HepG2 (cell line): ENCODE results near the gene STXBP5L. TPM values are rescaled to one million over a fixed set of nuclear protein-coding genes. Genes with fewer than 3 reads are reported as not detected.

Source experiments
- ATAC-seq: fragments of 200-7000 bp; cut with Tn5 transposase; 3 replicates; pipeline ENCODE4 v1.9.1; 2020; ENCODE audit warnings: mild to moderate bottlenecking, moderate library complexity
- BruUV-seq: library from RNA; stranded (reverse); fragments of 400-500 nt; replicated peaks from 2 replicates; lab custom pipeline; 2021; lab: Mats Ljungman, UMichigan
- CTCF ChIA-PET: fragments of 300-600 bp; formaldehyde crosslinking; extraction: SDS; loops from one replicate; lab custom pipeline; 2021; ENCODE audit warnings: low total read pairs, inconsistent platforms, low intra/inter-chr PET ratio; lab: Yijun Ruan, JAX
- POLR2A ChIA-PET: fragments of 350-600 bp; sonication (Branson Sonifier 250); formaldehyde crosslinking; loops from one replicate; lab custom pipeline; 2020; ENCODE audit warnings: antibody characterized with exemption, inconsistent platforms; lab: Yijun Ruan, JAX
- DNase-seq: peaks from one replicate; pipeline ENCODE4 v3.0.0-alpha.2; 2015; ENCODE audit warnings: low spot score
- FAIRE-seq: peaks from 3 replicates; lab custom pipeline; 2011; peaks lifted over from hg19 to GRCh38; lab: Jason Lieb, UNC
- H2AFZ ChIP-seq: one replicate; pipeline ENCODE4 v1.6.1; 2011; ENCODE audit warnings: low read length, inconsistent platforms
- H3K27ac ChIP-seq: fragments of 300-600 bp; 3 replicates; pipeline ENCODE4 v1.8.0; 2011; ENCODE audit warnings: mixed run types, mild to moderate bottlenecking, mixed read lengths, low read length, inconsistent platforms; ENCODE audit not compliant: insufficient read depth; ENCODE audit errors: extremely low read length
- H3K27me3 ChIP-seq, 2 experiments: fragments of 200-600 bp in 1 of 2; 2 replicates in 1 of 2; 3 replicates in 1 of 2; pipeline versions ENCODE4 v1.6.0 to v1.8.0; 2011; ENCODE audit warnings: low read length in 2 of 2, mild to moderate bottlenecking in 2 of 2, moderate library complexity in 2 of 2, inconsistent platforms in 1 of 2; ENCODE audit not compliant: insufficient read depth in 2 of 2, control insufficient read depth in 1 of 2
- H3K36me3 ChIP-seq, 2 experiments: fragments of 200-600 bp in 1 of 2; replicated peaks in 1 of 2; 2 replicates in 1 of 2; 3 replicates in 1 of 2; pipeline versions ENCODE4 v1.5.1 to v1.8.0; 2011; ENCODE audit warnings: low read length in 2 of 2, inconsistent platforms in 1 of 2; ENCODE audit not compliant: insufficient read depth in 2 of 2, control insufficient read depth in 1 of 2
- H3K4me1 ChIP-seq: 2 replicates; pipeline ENCODE4 v1.5.1; 2012; ENCODE audit warnings: low read length, inconsistent platforms; ENCODE audit not compliant: insufficient read depth
- H3K4me2 ChIP-seq: 2 replicates; pipeline ENCODE4 v1.6.0; 2011; ENCODE audit warnings: low read depth, low read length, inconsistent platforms
- H3K4me3 ChIP-seq, 3 experiments: fragments of 200-600 bp in 1 of 3; sonication (generic), shearing (Covaris generic) in 1 of 3; replicated peaks in 1 of 3; 2 replicates each; pipeline ENCODE4 v1.5.1; 2011 to 2016; ENCODE audit warnings: low read length in 3 of 3, inconsistent platforms in 2 of 3, low read depth in 2 of 3, mild to moderate bottlenecking in 2 of 3, control low read depth in 1 of 3, mixed read lengths in 1 of 3; ENCODE audit not compliant: insufficient read depth in 1 of 3
- H3K79me2 ChIP-seq: one replicate; pipeline ENCODE4 v1.6.1; 2011; ENCODE audit warnings: low read length, inconsistent platforms; ENCODE audit not compliant: insufficient read depth
- H3K9ac ChIP-seq: 2 replicates; pipeline ENCODE4 v1.6.0; 2011; ENCODE audit warnings: mild to moderate bottlenecking, low read depth, low read length, inconsistent platforms; ENCODE audit not compliant: insufficient read depth
- H3K9me3 ChIP-seq: 2 replicates; pipeline ENCODE4 v1.5.1; 2012; ENCODE audit warnings: mild to moderate bottlenecking, low read length
- H4K20me1 ChIP-seq: 2 replicates; pipeline ENCODE4 v1.6.0; 2011; ENCODE audit warnings: inconsistent platforms, mild to moderate bottlenecking, low read length, moderate library complexity; ENCODE audit not compliant: insufficient read depth
- AHR ChIP-seq: IDR thresholded peaks from 2 replicates; pipeline ENCODE4 v1.6.1; 2018; ENCODE audit warnings: missing genetic modification reagents, missing compliant biosample characterization
- ATF1 ChIP-seq: IDR thresholded peaks from 2 replicates; pipeline ENCODE4 v1.6.1; 2016; ENCODE audit warnings: mild to moderate bottlenecking, control low read depth
- CENPX ChIP-seq: sonication (generic); formaldehyde crosslinking; IDR thresholded peaks from 2 replicates; pipeline ENCODE4 v1.9.0; 2021; ENCODE audit warnings: mild to moderate bottlenecking, missing genetic modification reagents, moderate library complexity
- ELF4 ChIP-seq: sonication (generic); formaldehyde crosslinking; IDR thresholded peaks from 2 replicates; pipeline ENCODE4 v1.5.0; 2020; ENCODE audit warnings: missing genetic modification reagents, mild to moderate bottlenecking, moderate library complexity, borderline replicate concordance
- MYPOP ChIP-seq: sonication (generic); formaldehyde crosslinking; IDR thresholded peaks from 2 replicates; pipeline ENCODE4 v1.8.1; 2023; ENCODE audit warnings: mild to moderate bottlenecking, moderate library complexity, missing genetic modification reagents
- NKX3-1 ChIP-seq: sonication (generic); formaldehyde crosslinking; IDR thresholded peaks from 2 replicates; pipeline ENCODE4 v1.5.0; 2020; ENCODE audit warnings: missing genetic modification reagents
- REXO4 ChIP-seq: sonication (generic); formaldehyde crosslinking; IDR thresholded peaks from 2 replicates; pipeline ENCODE4 v1.8.0; 2022; ENCODE audit warnings: missing genetic modification reagents, mild to moderate bottlenecking, borderline replicate concordance
- TBX3 ChIP-seq: fragments of 450-650 bp; IDR thresholded peaks from 2 replicates; pipeline ENCODE4 v1.6.1; 2017; ENCODE audit warnings: antibody characterized with exemption, mild to moderate bottlenecking, inconsistent platforms, borderline replicate concordance
- ZBED4 ChIP-seq: sonication (generic); formaldehyde crosslinking; IDR thresholded peaks from 2 replicates; pipeline ENCODE4 v1.4.0; 2020; ENCODE audit warnings: missing genetic modification reagents, borderline replicate concordance
- WGBS: methylation state at CpG from one replicate; pipeline ENCODE4 v1.1.6; 2017; ENCODE audit warnings: low lambda C conversion rate; 5-methylcytosine and 5-hydroxymethylcytosine counted together
- in situ Hi-C: cut with HindIII; loops from 2 replicates; pipeline ENCODE4 v1.10.0; 2017; ENCODE audit warnings: low pct_unique_long_range_greater_than_20kb; ENCODE audit not compliant: extremely low pct_ligation_motif_present
- intact Hi-C: fragments of 100-400 bp; cut with micrococcal nuclease; formaldehyde crosslinking; loops from one replicate; pipeline ENCODE4 v1.10.0; 2022; ENCODE audit not compliant: unreplicated experiment
- polyA plus RNA-seq, 8 experiments: library from polyadenylated mRNA; depleted of rRNA in 3 of 8; stranded (reverse) in 7 of 8; unstranded in 1 of 8; fragments of >200 nt; fragmentation: Illumina TruSeq in 4 of 8; extraction: Trizol in 4 of 8; gene quantifications; 2 replicates each; pipeline versions ENCODE4 v1.2.1 to v1.2.3, GENCODE V29; 2011 to 2016; ENCODE audit warnings: low read depth in 4 of 8, missing spikeins in 1 of 8, mixed read lengths in 1 of 8; ENCODE audit not compliant: insufficient read depth in 1 of 8
- total RNA-seq, 5 experiments: library from RNA; depleted of rRNA; stranded (reverse); fragments of >200 nt; fragmentation: Illumina TruSeq; extraction: Trizol; gene quantifications; 2 replicates each; pipeline ENCODE4 v1.2.3, GENCODE V29; 2016; ENCODE audit warnings: low read depth in 1 of 5

Gene STXBP5L
- total and polyA plus RNA-seq, 2 of the 13 experiments (the other 11 are each of a cell fraction or from before 2014, with no cell fraction given) = not detected

DNA sequence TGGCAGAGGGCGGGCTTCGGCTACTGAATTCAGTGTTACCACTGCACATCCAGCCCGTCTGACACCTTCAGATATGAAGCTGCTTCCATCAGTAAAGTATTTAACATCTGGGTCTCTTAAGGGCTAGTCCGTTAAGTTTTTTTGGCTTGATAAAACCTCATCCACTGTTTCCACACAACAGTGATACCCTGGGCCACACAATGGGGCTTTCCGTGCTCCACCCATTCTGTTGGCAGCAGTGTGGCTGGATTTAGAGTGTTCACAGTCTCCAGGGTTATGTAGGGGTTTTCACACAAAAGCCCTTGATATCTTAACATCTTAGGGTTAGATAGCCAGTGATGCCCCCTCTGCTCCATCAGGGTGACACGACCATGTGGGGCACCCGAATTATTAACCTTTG is 165.0 kb downstream of the STXBP5L start:
- Histone ChIP-seq H3K9me3 (no peaks in the 10 kb centered on the region), H3K79me2 (no peaks in the 10 kb centered on the region), H4K20me1 (no peaks in the 10 kb centered on the region), H3K9ac (no peak overlapping the region), H3K4me2 (no peak overlapping the region), H3K4me3 (no peak overlapping the region), H3K4me1 (no peaks in the 10 kb centered on the region), H3K36me3 (no peaks in the 10 kb centered on the region), H3K27me3 (peaks cover 0 to 10% of the 10 kb centered on the region in 2 experiments; a peak in 2 of 5 replicates), H2AFZ (no peak overlapping the region), H3K27ac (no peak overlapping the region)
- ChIA-PET POLR2A (no interaction called here), CTCF (no interaction called here)
- no peak for FAIRE-seq
- 26% methylated on average over 7 of the region's 7 CpGs for WGBS
- TF ChIP-seq ELF4 = no peak
- no peak for TF ChIP-seq NKX3-1 (CRISPR knock-in tag)
- TF ChIP-seq MYPOP (CRISPR knock-in tag) = no peak
- no peak for TF ChIP-seq ZBED4 (CRISPR knock-in tag)
- TF ChIP-seq ATF1 = no peak
- no peak for TF ChIP-seq CENPX (CRISPR knock-in tag)
- no peak for TF ChIP-seq REXO4 (CRISPR knock-in tag)
- no peak for TF ChIP-seq TBX3
- no peak for TF ChIP-seq AHR (CRISPR knock-in tag)
- in situ Hi-C loops = no loop called here
- no TSS peak for BruUV-seq
- intact Hi-C loops = no loop called here
- ATAC-seq = no peak
- no peak for DNase-seq
